GM13977 (cell line): Measurements from ENCODE around the gene CMSS1.

Experiments
- DNase-seq: peaks from one replicate; pipeline ENCODE4 v3.0.0; 2012; ENCODE audit warnings: low spot score
- CTCF ChIP-seq: IDR thresholded peaks from 2 replicates; pipeline ENCODE4 v1.5.1; 2012; ENCODE audit warnings: mild to moderate bottlenecking, control low read depth; ENCODE audit not compliant: insufficient read depth; ENCODE audit errors: extremely low read depth, missing control alignments
- in situ Hi-C: fragments of 300-500 bp; cut with MboI; formaldehyde crosslinking; loops from one replicate; pipeline ENCODE4 v1.12.0; 2022; ENCODE audit warnings: low sequenced_read_pairs, low pct_unique_long_range_greater_than_20kb, mixed read lengths, inconsistent platforms; ENCODE audit not compliant: unreplicated experiment

CMSS1 gene

GRCh38 chr3:99855900-99856299 lies 38.2 kb downstream of the CMSS1 start:
- DNase-seq = no peak
- TF ChIP-seq CTCF = no peak
- in situ Hi-C loops = no loop called here

GRCh38 chr3:99856437-99857220 lies 39.0 kb downstream of the CMSS1 start:
- DNase-seq = no peak
- in situ Hi-C loops = no loop called here
- no peak for TF ChIP-seq CTCF

DNA sequence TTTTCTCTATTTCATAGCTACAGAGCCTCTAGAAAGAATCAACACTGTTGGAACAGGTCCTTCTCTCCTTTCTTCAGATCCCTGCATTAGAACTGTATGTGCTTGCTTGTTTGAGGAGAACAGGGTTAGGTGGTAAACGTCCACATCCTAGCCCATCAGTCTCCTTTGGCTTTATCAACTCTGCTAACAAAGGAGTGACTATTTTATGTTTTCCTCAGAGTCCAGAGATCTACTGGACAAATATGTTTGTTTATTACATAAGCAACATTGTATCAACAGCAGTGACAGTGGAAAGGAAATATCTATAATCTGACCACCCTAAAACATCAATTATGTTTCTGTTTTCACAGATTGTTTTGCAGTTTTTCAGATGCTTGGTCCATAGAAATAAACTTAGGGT lies 39.6 kb downstream of the CMSS1 start:
- in situ Hi-C loops = no loop called here
- DNase-seq = no peak
- TF ChIP-seq CTCF = no peak

- in situ Hi-C loops = no loop called here
- TF ChIP-seq CTCF = no peak
- no peak for DNase-seq
Measured at GRCh38 chr3:99858469-99858868, 40.8 kb downstream of the CMSS1 start.

GRCh38 chr3:99859825-99860224 lies 42.2 kb downstream of the CMSS1 start:
- no peak for TF ChIP-seq CTCF
- in situ Hi-C loops = no loop called here
- DNase-seq = no peak

GRCh38 chr3:99861216-99861615 lies 43.6 kb downstream of the CMSS1 start:
- DNase-seq = no peak
- TF ChIP-seq CTCF = no peak
- in situ Hi-C loops = no loop called here
